B cell (primary cell): ENCODE results near the gene MRPS21. TPM values are rescaled to one million over a fixed set of nuclear protein-coding genes. Genes with fewer than 3 reads are reported as not detected.

Source experiments
- ATAC-seq: fragments of 200-7000 bp; cut with Tn5 transposase; one replicate; pipeline ENCODE4 v1.10.0; 2021; ENCODE audit warnings: low read depth, mild to moderate bottlenecking, moderate number of reproducible peaks, moderate library complexity
- CTCF ChIA-PET: fragments of 350-600 bp; sonication (Branson Sonifier 250); formaldehyde crosslinking; loops from one replicate; lab custom pipeline; 2021; ENCODE audit warnings: antibody characterized with exemption, inconsistent platforms; lab: Charles Lee
- POLR2A ChIA-PET: fragments of 350-600 bp; sonication (Branson Sonifier 250); formaldehyde crosslinking; loops from one replicate; lab custom pipeline; 2021; ENCODE audit warnings: antibody characterized with exemption; lab: Charles Lee
- DNase-seq: peaks from one replicate; pipeline ENCODE4 v3.0.0; 2013
- H2AFZ ChIP-seq: 2 replicates; pipeline ENCODE4 v1.6.1; 2012; ENCODE audit warnings: mild to moderate bottlenecking, low read depth, low read length; ENCODE audit not compliant: insufficient read depth, poor library complexity, severe bottlenecking
- H3K27ac ChIP-seq, 2 donors: 1 replicate in 1 of 2; 2 replicates in 1 of 2; pipeline ENCODE4 v1.5.1; 2012 to 2013; ENCODE audit warnings: low read length in 2 of 2, mild to moderate bottlenecking in 2 of 2, moderate library complexity in 1 of 2
- H3K27me3 ChIP-seq, 4 experiments: fragments of 200-600 bp in 1 of 4; sonication (generic) in 1 of 4; replicated peaks in 1 of 4; 1 replicate in 2 of 4; 2 replicates in 2 of 4; pipeline versions ENCODE4 v1.6.1 to v1.7.0; 2013 to 2016; ENCODE audit warnings: low read length in 3 of 4, mild to moderate bottlenecking in 2 of 4, mixed read lengths in 1 of 4, moderate library complexity in 1 of 4; ENCODE audit not compliant: insufficient read depth in 4 of 4, control insufficient read depth in 3 of 4; ENCODE audit errors: control extremely low read depth in 1 of 4
- H3K36me3 ChIP-seq, 2 experiments: replicated peaks in 1 of 2; 1 replicate in 1 of 2; 2 replicates in 1 of 2; pipeline versions ENCODE4 v1.6.1 to v1.7.1; 2013; ENCODE audit warnings: low read length in 1 of 2; ENCODE audit not compliant: insufficient read depth in 2 of 2, control insufficient read depth in 1 of 2; ENCODE audit errors: control extremely low read depth in 1 of 2, extremely low read depth in 1 of 2
- H3K4me1 ChIP-seq, 2 donors: fragments of 200-600 bp in 1 of 2; sonication (generic) in 1 of 2; 1 replicate in 1 of 2; 2 replicates in 1 of 2; pipeline versions ENCODE4 v1.5.1 to v1.6.1; 2013 to 2017; ENCODE audit warnings: low read length in 2 of 2; ENCODE audit not compliant: control insufficient read depth in 2 of 2, insufficient read depth in 2 of 2
- H3K4me2 ChIP-seq: replicated peaks from 2 replicates; pipeline ENCODE3; 2012; ENCODE audit warnings: mild to moderate bottlenecking, low read depth, low read length; ENCODE audit not compliant: poor library complexity, severe bottlenecking
- H3K4me3 ChIP-seq, 5 experiments: fragments of 200-600 bp in 1 of 5; sonication (generic) in 1 of 5; 1 replicate in 3 of 5; 2 replicates in 2 of 5; pipeline versions ENCODE4 v1.5.1 to v1.7.0; 2011 to 2016; ENCODE audit warnings: low read length in 4 of 5, mild to moderate bottlenecking in 4 of 5, low read depth in 2 of 5, control low read depth in 1 of 5, moderate library complexity in 1 of 5; ENCODE audit not compliant: insufficient read depth in 1 of 5; ENCODE audit errors: control extremely low read depth in 1 of 5, extremely low read depth in 1 of 5
- H3K79me2 ChIP-seq: fragments of 200-600 bp; sonication (generic); one replicate; pipeline ENCODE4 v1.6.0; 2016; ENCODE audit warnings: low read length; ENCODE audit not compliant: control insufficient read depth, insufficient read depth
- H3K9ac ChIP-seq: fragments of 200-600 bp; sonication (generic); 2 replicates; pipeline ENCODE4 v1.6.1; 2017; ENCODE audit warnings: mild to moderate bottlenecking, low read length, moderate library complexity
- H3K9me3 ChIP-seq, 3 donors: one replicate each; pipeline versions ENCODE4 v1.6.1 to v1.7.1; 2013; ENCODE audit warnings: low read length in 2 of 3; ENCODE audit not compliant: control insufficient read depth in 2 of 3, insufficient read depth in 1 of 3; ENCODE audit errors: control extremely low read depth in 1 of 3
- H4K20me1 ChIP-seq: 2 replicates; pipeline ENCODE4 v1.6.0; 2012; ENCODE audit warnings: mild to moderate bottlenecking, low read length; ENCODE audit not compliant: insufficient read depth, control insufficient read depth, poor library complexity, severe bottlenecking
- H3K27ac Mint-ChIP-seq: one replicate; pipeline ENCODE4 v1.8.0; 2021; ENCODE audit warnings: mixed read lengths
- H3K27me3 Mint-ChIP-seq: one replicate; pipeline ENCODE4 v1.8.0; 2021; ENCODE audit warnings: mixed read lengths
- H3K4me1 Mint-ChIP-seq: one replicate; pipeline ENCODE4 v1.8.0; 2021; ENCODE audit warnings: mixed read lengths
- H3K4me3 Mint-ChIP-seq: one replicate; pipeline ENCODE4 v1.8.0; 2021; ENCODE audit warnings: mixed read lengths
- H3K9me3 Mint-ChIP-seq: one replicate; pipeline ENCODE4 v1.8.0; 2022; ENCODE audit warnings: mixed read lengths; ENCODE audit not compliant: insufficient read depth
- CTCF ChIP-seq: fragments of 200-600 bp; IDR thresholded peaks from one replicate; pipeline ENCODE4 v1.8.0; 2022; ENCODE audit warnings: antibody characterized with exemption, mild to moderate bottlenecking
- EZH2 ChIP-seq: IDR thresholded peaks from 2 replicates; pipeline ENCODE4 v1.6.1; 2012; ENCODE audit warnings: borderline replicate concordance, low read depth, mild to moderate bottlenecking, moderate library complexity, low read length; ENCODE audit not compliant: insufficient read depth, poor library complexity, severe bottlenecking
- WGBS: methylation state at CpG from one replicate; pipeline ENCODE4 v1.1.5; 2013; ENCODE audit warnings: missing lambda C conversion rate; ENCODE audit not compliant: insufficient coverage; 5-methylcytosine and 5-hydroxymethylcytosine counted together
- intact Hi-C: fragments of 100-400 bp; cut with micrococcal nuclease; formaldehyde crosslinking; loops from one replicate; pipeline ENCODE4 v1.10.0; 2022
- polyA plus RNA-seq: library from polyadenylated mRNA; depleted of rRNA; stranded (reverse); fragments of >200 nt; gene quantifications from 2 replicates; pipeline ENCODE4 v1.2.3, GENCODE V29; 2012
- total RNA-seq, 2 donors: library from RNA; stranded (reverse); fragments of 120-200 nt in 1 of 2; gene quantifications; 1 replicate in 1 of 2; 2 replicates in 1 of 2; pipeline versions ENCODE4 v1.2.3 to v1.2.4, GENCODE V29; 2013 to 2022

Gene MRPS21
- total and polyA plus RNA-seq, 2 donors (not counting 1 experiment from before 2014, with no cell fraction given) = 50.1 to 60.4 TPM

- H3K27me3 Mint-ChIP-seq = peaks cover 5% of the 10 kb centered on the region
- ChIA-PET CTCF (interaction anchor here (0.7 to 3.6 kb wide), 13 partner anchors 8 to 231 kb away, joined by 3 to 60 read pairs (median 5); partner anchors contain the start of genes APH1A and CA14), POLR2A (interaction anchor here (0.6 to 1.9 kb wide), 2 partner anchors 13 to 1015 kb away, joined by 6 read pairs; partner anchors contain the start of gene APH1A)
- H3K4me3 ChIP-seq = peak within 1 kb of the TSS; percentile 30 to 74 (median 59)
- ATAC-seq = peak; percentile 86
- intact Hi-C loops = loop anchor here (1.0 to 5.0 kb wide), 4 partner anchors 11 to 45 kb away; partner anchors contain the start of genes ANP32E, APH1A and MRPS21
- peaks cover 18% of the 10 kb centered on the region for H3K4me1 Mint-ChIP-seq
- no peaks in the 10 kb centered on the region for H3K36me3 ChIP-seq
- peaks cover 20 to 23% of the 10 kb centered on the region in 2 donors for H3K4me1 ChIP-seq
- no peaks in the 10 kb centered on the region for H3K79me2 ChIP-seq
- H3K27ac Mint-ChIP-seq = peak within 1 kb of the TSS; percentile 73
- peak; percentile 88 for DNase-seq
- H3K9ac ChIP-seq = peak within 1 kb of the TSS; percentile 66
- no peaks in the 10 kb centered on the region for H4K20me1 ChIP-seq
- H3K4me2 ChIP-seq = peak within 1 kb of the TSS; percentile 96
- TF ChIP-seq CTCF (no peak), EZH2 (no peak)
- peak within 1 kb of the TSS; percentile 94 for H2AFZ ChIP-seq
- peaks cover 0 to 12% (median 6%) of the 10 kb centered on the region in 4 experiments for H3K27me3 ChIP-seq
- H3K4me3 Mint-ChIP-seq = peak within 1 kb of the TSS; percentile 91
- no peak within 1 kb of the TSS for H3K27ac ChIP-seq
- 4% methylated on average over 32 of the region's 46 CpGs for WGBS
- no peaks in the 10 kb centered on the region for H3K9me3 Mint-ChIP-seq
- peaks cover 0 to 12% (median 0%) of the 10 kb centered on the region in 3 donors for H3K9me3 ChIP-seq
Observed at GRCh38 chr1:150281758-150282557, 11.7 kb upstream of the MRPS21 start, which contains the start of gene CIART. TSS of gene CIART (plus strand) at chr1:150282554. CDS start at chr1:150283268, 714 bp downstream.
